ENCODE data around the gene TMEM52B.

DNA sequence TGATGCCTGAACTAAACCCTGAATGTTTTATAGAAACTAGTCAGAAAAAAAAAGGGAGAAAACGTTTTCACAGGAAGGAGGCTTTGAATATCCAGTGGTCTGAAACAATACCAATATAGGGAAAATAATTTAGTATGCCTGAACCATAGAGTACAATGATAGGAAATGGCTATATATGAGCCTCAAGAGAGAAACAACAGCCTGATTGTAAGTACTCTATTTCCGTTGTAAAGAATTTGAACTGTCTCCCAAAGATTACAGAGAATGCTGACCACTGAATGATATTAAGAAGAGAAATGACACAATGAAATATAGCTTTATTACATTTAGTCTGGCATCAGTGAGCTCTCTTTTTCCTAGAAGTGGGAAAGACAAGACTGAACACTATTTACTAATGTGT, 28.3 kb downstream of the TMEM52B start:
- TF ChIP-seq, protein P1, sequence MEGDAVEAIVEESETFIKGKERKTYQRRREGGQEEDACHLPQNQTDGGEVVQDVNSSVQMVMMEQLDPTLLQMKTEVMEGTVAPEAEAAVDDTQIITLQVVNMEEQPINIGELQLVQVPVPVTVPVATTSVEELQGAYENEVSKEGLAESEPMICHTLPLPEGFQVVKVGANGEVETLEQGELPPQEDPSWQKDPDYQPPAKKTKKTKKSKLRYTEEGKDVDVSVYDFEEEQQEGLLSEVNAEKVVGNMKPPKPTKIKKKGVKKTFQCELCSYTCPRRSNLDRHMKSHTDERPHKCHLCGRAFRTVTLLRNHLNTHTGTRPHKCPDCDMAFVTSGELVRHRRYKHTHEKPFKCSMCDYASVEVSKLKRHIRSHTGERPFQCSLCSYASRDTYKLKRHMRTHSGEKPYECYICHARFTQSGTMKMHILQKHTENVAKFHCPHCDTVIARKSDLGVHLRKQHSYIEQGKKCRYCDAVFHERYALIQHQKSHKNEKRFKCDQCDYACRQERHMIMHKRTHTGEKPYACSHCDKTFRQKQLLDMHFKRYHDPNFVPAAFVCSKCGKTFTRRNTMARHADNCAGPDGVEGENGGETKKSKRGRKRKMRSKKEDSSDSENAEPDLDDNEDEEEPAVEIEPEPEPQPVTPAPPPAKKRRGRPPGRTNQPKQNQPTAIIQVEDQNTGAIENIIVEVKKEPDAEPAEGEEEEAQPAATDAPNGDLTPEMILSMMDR (conservative IDR thresholded peaks at IDR 0.05; ENCODE audit: low read depth in 2 of 2), result no peak
- TF ChIP-seq CREB1 (CRISPR knock-in tag; IDR thresholded peaks at IDR 0.05; ENCODE audit: low read depth) (no peak), POLR2AphosphoS5 (IDR thresholded peaks at IDR 0.05; ENCODE audit: low read depth) (no peak), EZH2phosphoT487 (IDR thresholded peaks at IDR 0.05; ENCODE audit: unreplicated experiment) (no peak), EZH2 (IDR thresholded peaks at IDR 0.05; ENCODE audit: low read depth, unreplicated experiment) (no peak)
- TF ChIP-seq, protein P2, sequence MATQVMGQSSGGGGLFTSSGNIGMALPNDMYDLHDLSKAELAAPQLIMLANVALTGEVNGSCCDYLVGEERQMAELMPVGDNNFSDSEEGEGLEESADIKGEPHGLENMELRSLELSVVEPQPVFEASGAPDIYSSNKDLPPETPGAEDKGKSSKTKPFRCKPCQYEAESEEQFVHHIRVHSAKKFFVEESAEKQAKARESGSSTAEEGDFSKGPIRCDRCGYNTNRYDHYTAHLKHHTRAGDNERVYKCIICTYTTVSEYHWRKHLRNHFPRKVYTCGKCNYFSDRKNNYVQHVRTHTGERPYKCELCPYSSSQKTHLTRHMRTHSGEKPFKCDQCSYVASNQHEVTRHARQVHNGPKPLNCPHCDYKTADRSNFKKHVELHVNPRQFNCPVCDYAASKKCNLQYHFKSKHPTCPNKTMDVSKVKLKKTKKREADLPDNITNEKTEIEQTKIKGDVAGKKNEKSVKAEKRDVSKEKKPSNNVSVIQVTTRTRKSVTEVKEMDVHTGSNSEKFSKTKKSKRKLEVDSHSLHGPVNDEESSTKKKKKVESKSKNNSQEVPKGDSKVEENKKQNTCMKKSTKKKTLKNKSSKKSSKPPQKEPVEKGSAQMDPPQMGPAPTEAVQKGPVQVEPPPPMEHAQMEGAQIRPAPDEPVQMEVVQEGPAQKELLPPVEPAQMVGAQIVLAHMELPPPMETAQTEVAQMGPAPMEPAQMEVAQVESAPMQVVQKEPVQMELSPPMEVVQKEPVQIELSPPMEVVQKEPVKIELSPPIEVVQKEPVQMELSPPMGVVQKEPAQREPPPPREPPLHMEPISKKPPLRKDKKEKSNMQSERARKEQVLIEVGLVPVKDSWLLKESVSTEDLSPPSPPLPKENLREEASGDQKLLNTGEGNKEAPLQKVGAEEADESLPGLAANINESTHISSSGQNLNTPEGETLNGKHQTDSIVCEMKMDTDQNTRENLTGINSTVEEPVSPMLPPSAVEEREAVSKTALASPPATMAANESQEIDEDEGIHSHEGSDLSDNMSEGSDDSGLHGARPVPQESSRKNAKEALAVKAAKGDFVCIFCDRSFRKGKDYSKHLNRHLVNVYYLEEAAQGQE (IDR thresholded peaks at IDR 0.05; ENCODE audit: unreplicated experiment), result no peak

Data from GM23338 (cell line).